GM19240 (cell line): Measurements from ENCODE around the gene ACOXL.

Source experiments
- DNase-seq: peaks from one replicate; pipeline ENCODE4 v3.0.0; 2011; ENCODE audit warnings: low spot score; ENCODE audit not compliant: insufficient read length

The ACOXL gene

GRCh38 chr2:110997331-110998045, 265.1 kb downstream of the ACOXL start:
- no peak for DNase-seq

DNA sequence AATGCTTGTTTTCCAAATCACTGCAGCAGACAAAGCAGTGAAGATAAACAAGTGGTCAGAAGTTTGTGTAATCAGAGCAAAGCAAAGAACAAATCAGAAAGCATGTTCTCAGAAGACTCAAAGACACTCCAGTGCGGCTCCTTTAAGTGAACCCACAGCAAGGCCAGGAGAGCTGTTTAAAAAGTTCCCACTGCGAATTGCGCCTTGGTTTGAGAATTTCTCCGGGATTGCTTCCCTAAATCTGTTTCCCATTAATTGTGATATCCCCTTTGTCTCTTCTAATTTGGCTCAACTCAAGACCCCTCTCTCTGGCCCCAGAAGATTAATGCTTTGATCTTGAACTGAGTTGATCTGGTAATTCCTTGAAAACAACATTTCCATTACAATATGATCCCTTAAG, 265.9 kb downstream of the ACOXL start:
- DNase-seq: no peak

DNA sequence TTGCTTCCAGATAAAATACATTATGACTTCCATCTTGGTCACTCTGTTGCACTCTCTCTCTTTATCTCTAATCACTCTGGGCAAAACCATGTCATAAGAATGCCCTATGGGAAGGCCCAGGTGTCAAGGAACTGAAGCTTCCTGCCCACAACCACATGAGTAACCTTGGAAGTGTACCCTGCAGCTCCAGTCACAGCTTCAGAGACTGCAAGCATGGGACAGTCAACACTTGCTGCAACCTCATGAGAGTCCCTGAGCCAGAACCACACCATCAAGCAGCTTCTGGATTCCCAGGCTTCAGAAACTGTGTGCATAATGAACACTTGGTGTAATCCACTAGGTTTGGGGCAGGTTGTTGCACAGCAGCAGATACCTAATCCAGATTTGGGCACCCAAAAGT, 267.3 kb downstream of the ACOXL start:
- DNase-seq: no peak

GRCh38 chr2:111005307-111005706, 272.9 kb downstream of the ACOXL start:
- no peak for DNase-seq

DNA sequence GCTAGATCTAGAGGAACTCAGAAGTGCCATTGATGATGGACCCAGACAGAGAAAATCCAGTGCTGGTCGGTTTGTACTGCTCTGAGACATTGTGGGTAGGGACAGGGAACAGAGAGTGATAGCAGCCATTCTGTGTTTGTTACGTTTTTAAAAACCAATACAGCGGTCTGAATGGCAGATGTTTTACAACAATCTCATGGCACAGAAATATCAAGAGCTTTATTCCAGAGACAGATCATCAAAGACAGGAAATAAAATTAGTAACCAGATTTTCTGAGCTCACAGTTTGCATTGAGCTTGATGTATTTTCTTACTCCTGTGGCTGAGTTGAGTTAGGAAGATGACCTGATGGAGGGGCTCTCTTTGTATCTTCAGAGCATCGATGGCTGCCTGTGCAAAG, 273.4 kb downstream of the ACOXL start:
- DNase-seq: no peak

- DNase-seq: no peak
Observed at GRCh38 chr2:111007757-111008688, 275.6 kb downstream of the ACOXL start.

GRCh38 chr2:111011218-111011617, 278.8 kb downstream of the ACOXL start:
- no peak for DNase-seq

GRCh38 chr2:111015283-111015995, 283.1 kb downstream of the ACOXL start:
- no peak for DNase-seq

DNA sequence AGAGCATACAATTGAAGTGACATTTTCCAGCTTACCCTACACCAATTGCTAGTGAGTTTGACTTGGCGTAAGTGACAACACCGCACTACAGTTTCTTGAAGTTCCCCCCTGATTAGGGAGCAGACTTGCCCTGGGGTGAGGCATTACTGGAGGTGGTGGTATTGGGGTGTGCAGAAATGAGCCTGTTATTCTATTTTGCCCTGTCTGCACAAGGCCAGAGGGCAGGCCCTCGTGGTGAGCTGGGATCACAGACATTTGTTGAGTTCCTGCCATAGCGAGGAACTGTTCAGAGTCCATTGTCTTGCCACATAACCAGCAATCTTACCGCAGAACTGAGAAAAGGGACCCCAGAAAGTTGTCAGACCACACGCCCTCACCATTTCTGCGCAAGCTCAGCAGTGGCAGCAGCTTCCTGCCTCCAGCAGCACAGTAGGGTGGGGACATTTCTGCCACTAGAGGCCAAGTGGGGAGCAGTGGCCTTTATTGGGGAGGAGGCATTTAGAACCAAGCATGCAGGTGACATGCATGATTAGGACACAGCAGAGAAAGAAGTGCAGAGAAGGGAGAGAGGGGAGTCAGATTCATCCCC, 284.8 kb downstream of the ACOXL start:
- DNase-seq: no peak

- no peak for DNase-seq
Observed at GRCh38 chr2:111017909-111018308, 285.5 kb downstream of the ACOXL start.

DNA sequence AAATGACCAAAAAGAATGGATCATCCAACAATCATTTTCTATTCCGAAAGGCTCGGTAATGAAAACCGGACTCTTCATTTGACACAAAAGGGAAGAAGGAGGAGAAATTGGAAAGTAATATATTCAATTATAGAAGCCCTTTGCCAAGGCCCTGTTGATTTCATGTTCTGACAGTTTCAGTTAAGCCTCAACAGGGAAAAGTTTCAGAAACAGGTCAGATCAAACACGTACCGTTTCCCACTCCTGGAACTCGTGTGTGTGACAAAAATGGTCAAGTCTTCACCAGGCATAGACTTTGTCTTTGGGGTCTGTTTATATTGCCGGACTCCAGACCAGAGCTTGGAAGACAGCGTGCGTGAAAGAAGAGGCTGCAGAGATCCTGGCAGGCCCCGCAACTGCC, 287.0 kb downstream of the ACOXL start:
- no peak for DNase-seq

GRCh38 chr2:111022633-111023032, 290.3 kb downstream of the ACOXL start:
- no peak for DNase-seq

DNA sequence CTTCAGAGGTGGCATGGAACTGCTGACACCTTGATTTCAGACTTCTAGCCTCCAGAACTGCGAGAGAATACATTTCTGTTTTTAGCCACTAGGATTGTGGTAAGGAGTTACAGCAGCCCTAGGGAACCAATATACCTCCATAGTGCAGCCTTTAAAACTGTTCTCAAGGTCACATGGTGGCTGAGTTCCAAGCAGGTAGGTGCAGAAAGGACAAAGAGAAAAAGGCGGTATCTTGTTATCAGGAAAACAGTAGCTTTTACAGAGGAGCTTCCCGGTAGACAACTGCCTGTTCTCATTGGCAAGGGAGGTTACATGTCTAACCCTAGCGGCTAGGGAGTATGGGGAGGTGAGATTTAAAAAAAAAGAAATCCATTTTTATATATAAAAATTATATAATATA, 292.1 kb downstream of the ACOXL start:
- DNase-seq: no peak

DNA sequence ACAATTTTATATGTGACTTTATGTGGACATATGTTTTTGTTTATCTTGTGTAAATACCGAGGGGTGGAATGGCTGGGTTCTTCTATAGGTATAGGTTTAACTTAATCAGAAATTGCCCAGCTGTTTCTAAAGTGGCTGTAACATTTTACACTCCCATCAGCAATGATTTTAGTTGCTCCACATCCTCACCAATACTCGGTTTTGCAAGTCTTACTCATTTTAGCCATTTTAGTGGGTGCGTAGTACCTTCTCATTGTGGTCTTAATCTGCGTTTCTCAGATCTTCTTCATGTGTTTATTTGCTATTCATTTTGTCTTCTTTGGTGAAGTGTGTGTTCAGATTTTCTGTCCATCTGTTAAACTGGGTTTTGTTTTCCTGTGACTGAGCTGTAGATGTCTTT, 292.9 kb downstream of the ACOXL start:
- DNase-seq: no peak

- DNase-seq: no peak
Observed at GRCh38 chr2:111028720-111029119, 296.3 kb downstream of the ACOXL start.

- no peak for DNase-seq
Observed at GRCh38 chr2:111029181-111029927, 297.0 kb downstream of the ACOXL start.

- no peak for DNase-seq
Observed at GRCh38 chr2:111030260-111030891, 298.0 kb downstream of the ACOXL start.

GRCh38 chr2:111030945-111031344, 298.6 kb downstream of the ACOXL start:
- no peak for DNase-seq

DNA sequence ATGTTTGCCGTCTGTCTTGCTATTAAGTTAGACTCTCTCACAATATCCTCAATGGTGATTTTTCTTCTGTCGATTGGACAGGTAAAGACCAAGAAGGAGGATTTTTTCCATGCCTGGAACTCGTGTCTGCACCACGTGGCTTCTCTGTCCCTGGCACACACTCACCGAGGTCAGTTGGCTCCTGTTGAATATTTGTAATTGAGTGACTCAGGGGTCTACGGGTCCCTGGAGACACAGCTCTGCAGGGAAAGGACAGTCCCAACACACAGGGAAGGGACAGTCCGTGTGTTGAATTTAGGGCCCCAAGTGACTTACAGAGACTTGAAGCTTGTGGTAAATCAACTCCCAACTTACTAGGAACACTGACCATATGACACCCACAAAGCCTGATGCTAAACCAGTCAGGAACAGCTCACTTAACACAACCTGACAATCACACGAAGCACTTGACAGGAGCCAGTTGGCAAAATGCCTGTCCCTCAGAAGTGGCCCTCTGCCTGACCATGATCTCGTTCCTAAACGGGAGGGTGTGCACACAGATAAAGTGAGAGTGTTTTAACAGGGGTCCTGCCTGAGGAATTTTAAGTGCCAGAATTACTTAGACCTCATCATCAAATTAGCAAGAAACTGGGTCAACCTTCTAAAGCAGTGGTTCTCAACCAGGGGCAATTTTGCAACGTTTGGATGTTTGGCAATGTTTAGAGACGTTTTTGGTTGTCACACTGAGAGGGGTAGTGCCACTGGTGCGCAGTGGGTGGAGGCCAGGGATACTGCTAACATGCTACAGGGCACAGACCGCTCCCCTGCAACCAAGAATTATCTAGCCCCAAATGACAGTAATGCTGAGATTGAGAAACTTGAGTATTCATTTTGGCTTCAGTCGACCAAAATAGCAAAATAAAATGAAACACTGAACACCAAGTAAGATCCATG, 299.4 kb downstream of the ACOXL start:
- no peak for DNase-seq
